ENCODE data around the gene CYP24A1. TPM values are rescaled to one million over a fixed set of nuclear protein-coding genes. Genes with fewer than 3 reads are reported as not detected.

Gene CYP24A1
- total RNA-seq, 1 donor from 2014 or later = not detected

DNA sequence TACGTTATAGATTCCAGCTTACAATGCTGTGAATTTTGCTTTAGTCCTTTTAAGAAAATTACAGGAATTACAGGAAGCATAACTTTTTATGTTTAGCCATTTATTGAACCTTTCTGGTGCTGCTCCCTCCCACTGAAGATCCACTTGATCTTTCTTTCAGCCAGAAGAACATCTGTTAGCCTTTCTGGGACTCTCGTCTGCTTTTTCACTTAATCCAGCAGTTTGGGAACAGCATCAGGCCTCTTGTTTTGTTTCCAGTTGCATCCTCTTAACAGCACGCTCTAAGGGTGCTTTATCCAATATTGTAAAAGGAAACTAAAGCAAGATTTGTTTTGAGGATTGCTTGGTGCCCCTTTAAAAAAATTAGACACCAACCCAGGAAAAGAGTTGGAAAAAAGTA lies 10.3 kb upstream of the CYP24A1 start:
- DNase-seq (ENCODE audit: missing footprints) (no peak), ATAC-seq (no peak)
- intact Hi-C loops (cut with DNase I) = no loop called here

DNA sequence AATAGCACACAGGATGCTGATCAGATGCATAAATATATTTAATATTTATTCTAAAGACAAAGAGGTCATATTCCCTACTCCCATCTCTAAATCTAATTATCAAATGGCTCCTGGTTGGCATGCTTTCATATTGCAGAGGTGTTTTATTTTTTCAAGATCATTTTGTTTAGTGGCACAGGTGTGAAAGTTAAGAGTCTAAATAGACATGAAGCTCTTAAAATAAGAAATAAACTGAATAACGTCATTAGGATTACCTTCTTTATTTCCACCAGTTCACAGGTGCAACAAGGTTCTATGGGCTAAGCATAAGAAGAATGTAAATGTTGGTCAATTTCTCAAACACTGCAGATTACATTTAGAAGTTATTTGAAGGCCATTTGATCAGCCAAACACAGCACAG lies 7.1 kb upstream of the CYP24A1 start:
- intact Hi-C loops (cut with DNase I) = no loop called here
- DNase-seq (ENCODE audit: missing footprints) = no peak
- no peak for ATAC-seq

DNA sequence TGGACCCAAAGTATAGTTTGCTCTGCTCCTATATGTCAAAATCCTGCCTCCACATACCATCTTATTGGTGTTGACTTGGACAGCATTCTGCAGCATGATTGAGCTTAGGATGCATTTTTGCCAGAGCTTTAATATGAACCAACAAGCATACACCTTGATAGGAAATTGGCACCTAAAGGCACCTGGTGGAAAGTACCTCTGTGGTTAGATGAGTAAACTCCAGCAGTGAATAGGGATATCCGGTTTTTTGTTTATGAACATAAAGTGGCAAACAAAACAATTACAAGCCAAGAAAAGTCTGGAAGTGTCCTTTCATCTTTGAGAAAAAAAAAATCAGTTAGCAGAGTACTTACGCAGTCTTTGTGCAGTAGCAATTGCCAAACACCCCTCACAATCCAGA lies 6.2 kb upstream of the CYP24A1 start:
- ATAC-seq = no peak
- intact Hi-C loops (cut with DNase I) = no loop called here

DNA sequence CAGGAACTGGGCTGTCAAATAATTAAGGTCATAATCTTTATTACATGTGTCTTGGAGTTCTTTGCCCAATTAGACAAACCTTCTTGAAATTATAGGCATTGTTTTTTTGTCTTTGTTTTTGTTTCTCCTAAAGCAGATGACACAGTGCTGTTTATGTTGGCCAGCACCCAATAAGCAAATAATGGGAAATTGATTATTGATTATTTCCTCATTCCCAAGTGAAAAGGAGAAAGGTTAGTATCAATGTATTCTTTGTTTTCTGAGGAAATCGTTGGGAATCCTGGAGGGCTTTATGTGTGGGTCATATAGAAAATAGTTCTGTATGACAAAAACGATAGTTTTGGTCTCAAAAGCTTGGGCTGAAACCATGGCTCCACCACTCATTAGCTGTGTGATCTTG lies 4.5 kb upstream of the CYP24A1 start:
- DNase-seq (ENCODE audit: missing footprints) = no peak
- no peak for ATAC-seq
- intact Hi-C loops (cut with DNase I) = no loop called here

More for the DNA sequence above, 6.2 kb upstream of the CYP24A1 start:
- no peak for DNase-seq (ENCODE audit: missing footprints)

DNA sequence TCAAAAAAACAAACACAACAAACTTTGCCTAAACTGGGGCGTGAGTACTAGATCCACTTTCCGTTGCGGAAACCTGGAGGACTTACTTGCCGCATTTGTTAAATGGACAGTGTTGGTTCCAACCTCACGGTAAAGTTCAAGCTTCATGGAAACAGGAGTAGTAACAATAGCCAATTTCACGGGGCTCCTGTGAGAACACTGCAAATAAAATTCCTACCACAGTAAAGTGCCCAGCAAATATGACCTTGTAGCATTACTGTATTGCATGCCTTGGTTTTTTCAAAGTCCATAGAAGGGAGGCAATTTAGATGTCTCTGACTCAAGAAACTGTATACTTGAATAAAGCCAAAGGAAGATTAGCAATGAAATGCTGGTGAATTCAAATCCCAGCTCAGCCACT lies 3.6 kb upstream of the CYP24A1 start:
- no peak for ATAC-seq
- intact Hi-C loops (cut with DNase I) = no loop called here
- DNase-seq (ENCODE audit: missing footprints) = no peak

DNA sequence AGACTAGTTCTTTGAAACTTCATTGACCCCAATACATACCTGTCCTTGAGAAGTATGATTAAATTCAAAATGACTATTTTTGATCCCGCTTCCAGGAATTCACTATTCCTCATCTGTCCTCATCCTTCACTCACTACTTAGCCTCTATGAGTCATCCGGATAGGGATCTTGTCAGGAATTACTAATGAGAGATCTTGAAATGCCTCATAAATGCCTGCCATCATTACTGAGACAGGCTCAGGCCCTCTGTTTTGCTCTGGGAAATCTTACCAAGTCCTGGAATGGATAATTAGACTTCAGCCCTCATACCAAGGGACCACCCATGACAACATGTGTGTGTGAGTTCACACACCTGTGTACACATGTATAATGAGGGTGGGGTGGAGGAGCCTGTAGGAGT lies 2.8 kb upstream of the CYP24A1 start:
- intact Hi-C loops (cut with DNase I) = no loop called here
- no peak for ATAC-seq

DNA sequence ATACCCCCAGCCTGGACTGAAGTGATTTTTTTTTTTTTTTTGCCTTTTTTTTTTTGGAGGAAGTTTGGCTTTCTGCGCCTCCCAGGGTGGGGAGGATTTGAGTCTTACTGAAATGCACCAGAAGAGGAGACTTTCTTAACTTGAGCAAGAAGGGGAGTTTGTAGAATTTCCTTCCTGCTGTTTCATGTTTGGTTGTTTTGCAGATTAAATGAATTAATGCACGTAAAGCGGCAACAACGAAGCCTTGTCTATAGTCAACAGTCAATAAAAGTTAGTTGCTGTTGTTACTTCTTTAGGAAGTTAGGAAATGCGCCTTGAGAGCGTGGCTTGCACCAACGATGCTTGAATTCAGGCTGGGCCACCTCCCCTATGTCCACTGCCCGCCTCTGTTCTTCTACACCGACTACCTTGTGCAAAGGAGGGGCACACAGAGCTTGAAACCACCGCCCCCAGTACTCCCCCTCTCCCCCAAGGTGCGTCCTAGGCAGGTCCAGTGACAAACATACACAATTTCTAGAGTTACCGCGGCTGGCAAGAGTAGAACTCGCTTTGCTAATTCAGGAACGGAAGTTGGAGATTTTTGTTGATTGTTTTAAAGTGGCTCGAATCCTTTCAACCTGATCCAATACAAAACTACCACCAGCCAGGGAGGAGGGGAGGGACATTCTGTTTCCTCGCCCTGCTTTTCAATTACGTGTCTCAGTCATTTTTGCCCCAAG lies 830 bp upstream of the CYP24A1 start:
- ATAC-seq (no peak), DNase-seq (ENCODE audit: missing footprints) (no peak)
- intact Hi-C loops (cut with DNase I) = no loop called here

More for the DNA sequence above, 2.8 kb upstream of the CYP24A1 start:
- DNase-seq (ENCODE audit: missing footprints) = no peak

DNA sequence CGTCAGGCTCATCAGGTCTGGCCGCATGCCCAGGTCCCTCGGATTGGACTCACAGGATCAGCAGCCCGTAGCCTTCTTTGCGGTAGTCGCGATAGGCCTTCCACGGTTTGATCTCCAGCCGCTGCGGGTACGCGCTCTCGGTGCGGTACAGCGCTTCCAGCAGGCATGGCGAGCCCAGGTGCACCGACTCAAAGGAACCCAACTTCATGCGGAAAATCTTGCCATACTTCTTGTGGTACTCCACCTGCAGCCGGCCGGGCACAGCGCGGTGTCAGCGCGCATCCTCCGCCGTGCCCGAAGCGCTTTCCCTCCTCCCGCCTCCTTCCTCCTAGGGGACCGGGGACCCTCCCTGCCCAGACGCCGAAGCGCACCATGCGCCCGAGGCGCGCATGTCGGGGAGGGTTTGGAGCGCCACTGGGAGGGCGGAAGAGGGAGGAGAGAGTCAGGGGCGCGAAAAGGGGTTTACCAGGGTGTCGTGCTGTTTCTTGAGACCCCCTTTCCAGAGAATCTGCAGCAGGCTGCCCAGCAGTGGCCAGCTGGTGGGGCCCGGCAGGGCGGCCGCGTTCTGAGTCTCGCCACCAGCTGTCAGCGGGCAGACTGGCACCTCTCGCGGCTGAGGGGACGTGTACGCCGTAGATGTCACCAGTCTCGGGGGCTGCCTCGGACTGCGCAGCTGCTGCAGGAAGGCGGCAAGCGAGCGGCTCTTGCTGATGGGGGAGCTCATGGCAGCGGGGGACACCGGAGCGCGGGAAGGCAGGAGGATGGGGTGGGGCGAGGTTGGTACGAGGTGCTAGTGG lies 732 bp downstream of the CYP24A1 start:
- no peak for DNase-seq (ENCODE audit: missing footprints)
- no peak for ATAC-seq
- intact Hi-C loops (cut with DNase I) = no loop called here

DNA sequence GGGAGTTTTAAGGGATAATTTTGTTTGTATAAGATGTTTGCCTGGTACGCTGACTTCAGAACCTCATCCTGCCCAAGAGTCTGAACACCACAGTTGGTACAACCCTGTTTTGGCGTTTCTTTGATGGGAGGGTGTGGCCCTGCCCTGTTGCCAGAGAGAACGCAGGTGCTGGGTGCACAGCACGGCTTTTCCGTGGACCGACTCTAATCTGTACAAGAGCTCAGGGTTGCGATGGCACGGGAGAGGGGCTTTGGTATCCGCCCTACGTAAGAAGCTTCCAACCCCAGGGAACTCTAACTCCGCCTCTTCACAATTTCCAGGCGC lies 1.3 kb downstream of the CYP24A1 start:
- intact Hi-C loops (cut with DNase I) = no loop called here
- DNase-seq (ENCODE audit: missing footprints) (no peak), ATAC-seq (no peak)

DNA sequence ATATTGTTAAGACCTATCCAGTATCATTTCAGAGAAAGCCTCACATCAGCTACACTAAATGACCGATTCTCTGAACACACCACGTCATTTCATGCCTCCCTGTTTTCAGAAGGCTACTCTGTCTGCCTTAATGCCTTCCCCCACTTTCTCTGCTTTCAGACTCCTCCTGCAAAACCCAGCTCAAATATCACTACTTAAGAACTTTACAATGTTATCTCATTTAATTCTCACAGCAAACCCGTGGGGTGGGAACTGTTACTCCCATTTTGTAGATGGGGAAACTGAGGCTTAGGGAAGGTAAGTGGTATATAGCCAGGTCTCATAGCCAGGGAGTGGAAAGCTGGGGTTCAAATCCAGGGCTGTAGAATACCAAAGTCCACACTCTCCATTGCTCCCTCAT lies 2.8 kb downstream of the CYP24A1 start:
- DNase-seq (ENCODE audit: missing footprints) (no peak), ATAC-seq (no peak)
- intact Hi-C loops (cut with DNase I) = no loop called here

DNA sequence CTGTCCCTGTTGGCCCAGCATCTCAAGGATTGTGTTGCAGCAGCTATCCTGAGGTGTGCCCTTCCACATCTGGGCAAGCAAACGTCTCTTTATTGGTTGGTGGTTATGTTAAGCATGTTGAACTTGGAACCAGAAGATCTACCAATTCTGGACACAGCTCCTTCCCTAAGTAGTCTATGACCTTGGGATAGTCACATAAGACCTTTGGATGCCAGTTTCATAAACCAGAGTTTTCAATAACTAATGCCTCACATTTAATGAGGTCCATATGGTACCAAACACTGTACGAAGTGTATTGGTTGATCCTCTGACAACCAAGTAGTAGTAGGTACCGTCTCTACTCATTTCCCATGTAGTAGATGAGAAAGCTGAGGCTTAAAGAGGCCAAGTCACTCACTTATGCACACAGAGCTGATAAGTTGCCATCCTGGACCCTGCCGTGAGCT lies 3.7 kb downstream of the CYP24A1 start:
- ATAC-seq = no peak
- intact Hi-C loops (cut with DNase I) = no loop called here
- DNase-seq (ENCODE audit: missing footprints) = no peak

DNA sequence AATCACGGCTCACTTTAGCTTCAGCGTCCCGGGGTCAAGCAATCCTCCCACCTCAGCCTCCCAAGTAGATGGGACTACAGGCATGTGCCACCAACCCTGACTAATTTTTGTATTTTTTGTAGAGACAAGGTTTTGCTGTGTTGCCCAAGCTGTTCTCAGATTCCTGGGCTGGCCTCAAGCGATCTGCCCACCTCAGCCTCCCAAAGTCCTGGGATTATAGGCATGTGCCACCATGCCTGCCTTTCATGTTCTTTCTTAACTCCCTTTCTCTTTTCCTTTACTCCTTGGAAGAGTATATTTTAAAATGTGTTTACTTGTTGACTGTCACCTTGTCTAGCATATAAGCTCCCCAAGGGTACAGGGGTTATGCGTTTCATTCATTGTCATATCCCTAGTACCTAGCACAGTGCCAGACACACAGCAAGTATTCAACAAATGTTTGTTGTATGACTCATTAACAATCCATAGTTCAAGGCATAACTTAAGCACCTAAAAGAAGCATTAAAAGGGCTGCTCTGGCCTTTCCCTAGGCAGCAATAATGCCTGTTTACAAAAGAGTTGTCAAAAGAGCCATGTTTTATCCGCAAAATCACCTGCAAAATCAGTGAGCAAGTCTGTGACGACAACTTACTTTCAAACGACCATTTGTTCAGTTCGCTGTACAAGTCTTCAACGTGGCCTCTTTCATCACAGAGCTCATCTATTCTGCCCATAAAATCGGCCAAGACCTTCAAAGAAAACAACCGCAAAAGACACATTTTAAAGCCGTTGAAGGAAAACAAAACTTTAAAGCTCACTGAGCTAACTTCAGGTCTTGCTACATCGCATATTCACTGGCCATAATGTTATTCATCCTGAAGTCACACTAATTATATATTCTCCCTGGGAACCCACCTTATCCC lies 4.6 kb downstream of the CYP24A1 start:
- no peak for DNase-seq (ENCODE audit: missing footprints)
- intact Hi-C loops (cut with DNase I) = no loop called here
- no peak for ATAC-seq

DNA sequence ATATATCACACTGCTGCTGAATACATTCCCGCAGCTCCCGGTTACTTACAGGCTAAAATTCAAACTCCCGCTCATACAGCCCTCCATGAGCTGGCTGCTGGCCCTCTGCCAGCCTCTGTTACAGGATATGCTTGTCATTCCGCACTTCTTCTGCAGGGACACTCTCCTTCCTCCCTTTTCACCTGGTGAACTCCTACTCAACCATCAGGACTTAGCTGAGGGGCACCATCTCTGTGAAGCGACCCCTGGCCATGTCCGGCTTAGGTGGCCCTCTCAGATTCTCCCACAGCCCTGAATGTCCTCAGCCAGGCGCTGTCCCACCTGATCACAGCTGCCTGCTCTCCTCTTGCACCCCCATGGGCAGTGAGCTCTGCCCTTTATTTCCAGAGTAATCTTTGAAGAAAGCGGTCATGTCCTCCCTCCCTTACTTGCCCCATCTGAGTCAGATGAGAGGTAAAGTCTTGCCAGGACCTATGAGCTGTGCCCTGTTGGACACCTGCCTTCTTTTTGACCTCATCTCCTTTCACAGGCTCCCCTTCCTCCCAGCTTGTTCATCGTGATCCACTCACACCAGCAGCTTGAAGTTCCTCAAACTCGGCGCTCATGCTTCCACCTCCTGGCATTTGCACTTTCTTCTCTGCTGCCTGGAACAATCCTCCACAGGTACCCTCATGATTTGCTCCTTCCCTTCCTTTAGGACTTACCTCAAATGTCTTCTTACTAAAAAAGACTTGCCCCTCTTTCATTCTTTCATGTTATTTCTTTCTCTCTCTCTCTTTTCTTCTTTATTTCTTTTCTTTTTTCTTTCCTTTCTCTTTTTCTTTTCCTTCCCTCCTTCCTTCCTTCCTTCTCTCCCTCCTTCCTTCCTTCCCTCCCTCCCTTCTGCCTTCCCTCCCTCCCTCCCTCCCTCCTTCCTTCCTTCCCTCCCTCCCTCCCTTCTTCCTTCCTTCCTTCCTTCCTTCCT lies 5.6 kb downstream of the CYP24A1 start:
- intact Hi-C loops (cut with DNase I) = no loop called here
- no peak for ATAC-seq
- DNase-seq (ENCODE audit: missing footprints) = no peak

DNA sequence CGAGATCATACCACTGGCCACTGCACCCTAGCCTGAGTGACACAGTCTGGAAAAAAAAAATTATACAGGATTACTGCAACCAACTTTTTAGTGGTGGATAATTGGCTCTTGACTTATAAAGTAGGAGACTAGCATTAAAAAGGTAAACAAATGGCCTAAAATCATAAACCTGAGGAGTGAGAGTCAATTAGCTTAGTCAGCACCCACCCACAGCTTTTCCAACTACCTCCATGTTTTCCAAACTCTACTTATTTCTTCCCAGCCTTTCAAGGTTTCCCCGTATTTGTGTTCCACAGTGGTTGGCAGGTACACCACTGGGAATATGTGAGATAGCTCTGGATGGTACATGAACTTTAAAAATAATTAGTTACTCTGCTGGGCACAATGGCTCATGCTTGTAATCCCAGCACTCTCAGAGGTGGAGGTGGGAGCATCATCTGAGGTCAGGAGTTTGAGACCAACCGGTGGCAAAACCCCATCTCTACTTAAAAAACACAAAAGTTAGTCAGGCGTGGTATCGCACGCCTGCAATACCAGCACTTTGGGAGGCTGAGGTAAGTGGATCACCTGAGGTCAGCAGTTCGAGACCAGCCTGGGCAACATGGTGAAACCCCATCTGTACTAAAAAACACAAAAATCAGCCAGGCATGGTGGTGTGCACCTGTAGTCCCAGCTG lies 6.7 kb downstream of the CYP24A1 start:
- DNase-seq (ENCODE audit: missing footprints) = no peak
- intact Hi-C loops (cut with DNase I) = no loop called here
- ATAC-seq = no peak

DNA sequence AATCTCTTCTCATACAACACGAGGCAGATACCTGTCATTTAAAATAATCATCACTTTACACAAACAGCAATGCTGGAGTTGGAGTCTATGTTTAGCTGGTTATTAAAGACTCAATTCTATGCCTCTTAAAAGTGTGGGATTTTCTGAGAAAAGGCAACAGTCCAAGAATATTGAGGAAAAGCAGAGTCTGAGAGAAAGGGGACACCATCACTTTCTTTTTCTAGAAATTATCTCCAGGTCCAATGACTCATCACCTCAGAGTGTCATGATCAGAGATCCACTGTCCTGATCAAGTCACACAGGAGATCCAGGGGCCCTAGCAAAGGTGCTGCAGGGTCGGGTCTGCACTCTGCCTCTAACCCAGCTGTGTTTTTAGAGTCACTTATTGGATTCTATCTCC lies 8.0 kb downstream of the CYP24A1 start:
- DNase-seq (ENCODE audit: missing footprints) (no peak), ATAC-seq (no peak)
- intact Hi-C loops (cut with DNase I) = no loop called here

DNA sequence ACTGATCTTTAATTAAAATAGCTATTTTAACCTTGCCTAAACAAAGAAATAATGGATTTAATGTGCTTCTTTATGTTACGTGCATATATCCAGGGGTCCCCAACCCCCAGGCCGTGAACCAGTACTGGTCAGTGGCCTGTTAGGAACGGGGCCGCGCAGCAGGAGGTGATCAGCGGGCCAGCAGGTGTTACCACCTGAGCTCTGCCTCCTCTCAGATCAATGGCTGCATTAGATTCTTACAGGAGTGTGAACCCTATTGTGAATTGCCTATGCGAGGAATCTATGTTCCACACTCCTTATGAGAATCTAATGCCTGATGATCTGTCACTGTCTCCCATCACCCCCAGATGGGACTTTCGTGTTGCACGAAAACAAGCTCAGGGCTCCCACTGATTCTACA lies 8.8 kb downstream of the CYP24A1 start:
- ATAC-seq (no peak), DNase-seq (ENCODE audit: missing footprints) (no peak)
- intact Hi-C loops (cut with DNase I) = no loop called here

DNA sequence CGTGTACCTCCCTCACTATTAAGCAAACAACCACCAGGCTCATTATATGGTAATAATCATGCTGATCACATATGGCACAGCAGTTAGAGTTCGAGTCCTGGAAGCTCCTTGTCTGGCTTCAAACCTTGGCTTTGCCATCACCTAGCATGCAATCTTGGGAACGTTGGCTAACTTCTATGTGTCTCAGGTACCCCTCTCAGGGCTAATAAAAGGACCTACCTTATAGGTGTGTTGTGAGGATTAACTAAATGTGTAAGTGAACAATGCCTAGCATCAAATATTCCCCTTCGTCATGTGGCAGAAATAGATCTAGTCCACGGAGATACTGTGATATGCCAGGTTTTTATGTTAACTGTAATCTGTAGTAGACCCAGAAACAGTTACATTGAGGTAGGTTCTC lies 10.4 kb downstream of the CYP24A1 start:
- DNase-seq (ENCODE audit: missing footprints) (no peak), ATAC-seq (no peak)
- intact Hi-C loops (cut with DNase I) = no loop called here

DNA sequence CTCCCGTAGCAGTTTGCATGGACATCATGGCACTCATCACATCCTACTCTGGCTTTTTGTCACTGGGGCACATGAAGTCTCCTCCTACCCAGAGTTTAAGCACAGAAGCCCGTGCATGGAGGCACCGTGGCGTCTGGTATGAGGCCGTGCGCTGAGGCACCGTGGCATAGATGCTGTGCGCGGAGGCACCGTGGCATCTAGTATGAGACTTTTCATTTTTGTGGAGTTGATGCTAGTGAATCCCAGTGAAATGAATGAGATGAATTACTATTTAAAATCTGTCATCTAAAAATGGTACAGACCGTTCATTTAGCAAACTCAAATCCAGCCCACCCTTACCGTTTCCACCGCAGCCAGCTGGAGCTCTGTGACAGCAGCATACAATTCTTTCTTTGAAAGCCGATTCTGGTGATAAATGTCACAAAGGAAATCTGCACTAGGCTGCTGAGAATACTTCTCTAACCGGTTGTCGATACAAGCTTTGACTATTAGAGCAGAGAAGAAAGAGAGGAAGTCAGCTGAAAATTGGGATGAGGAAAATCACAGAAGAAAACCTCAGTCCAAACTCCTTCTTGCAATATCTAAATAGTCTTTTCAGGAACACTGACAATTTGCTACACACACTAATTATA lies 11.3 kb downstream of the CYP24A1 start:
- DNase-seq (ENCODE audit: missing footprints) (no peak), ATAC-seq (no peak)
- intact Hi-C loops (cut with DNase I) = no loop called here

Data from Right ventricle myocardium inferior (tissue), 1 donor.